ENCODE results near the gene IFNA1. TPM values are rescaled to one million over a fixed set of nuclear protein-coding genes. Genes with fewer than 3 reads are reported as not detected.

The IFNA1 gene
- total RNA-seq, 1 experiment from 2014 or later, result not detected

GRCh38 chr9:21473236-21473635 is 33.0 kb downstream of the IFNA1 start:
- Mint-ChIP-seq H3K36me3 (ENCODE audit: insufficient read depth in 1 of 3, low read depth in 3 of 3) (no peaks in the 10 kb centered on the region), H3K27me3 (ENCODE audit: low read depth) (no peaks in the 10 kb centered on the region), H3K9me3 (no peaks in the 10 kb centered on the region), H3K27ac (no peak overlapping the region), H3K4me3 (no peak overlapping the region), H3K4me1 (peaks cover 6 to 9% of the 10 kb centered on the region in 2 experiments)
- Histone ChIP-seq H3K18ac (ENCODE audit: insufficient read length, low read depth, low read length) (no peak overlapping the region), H4K20me1 (ENCODE audit: control insufficient read depth, insufficient read depth, insufficient read length) (no peaks in the 10 kb centered on the region), H3T11ph (ENCODE audit: low read length) (no peak overlapping the region), H4K5ac (ENCODE audit: insufficient read length, low read depth, low read length) (no peak overlapping the region), H3K4me1 (ENCODE audit: insufficient read depth, low read length) (no peaks in the 10 kb centered on the region), H3K4me2 (ENCODE audit: insufficient read depth, insufficient read length, low read length) (no peak overlapping the region), H2BK15ac (ENCODE audit: low read depth, low read length) (no peak overlapping the region), H2BK20ac (ENCODE audit: low read depth, low read length, poor library complexity, severe bottlenecking) (no peak overlapping the region), H3K27me3 (ENCODE audit: insufficient read depth, low read length) (no peaks in the 10 kb centered on the region), H2BK120ac (ENCODE audit: low read depth, low read length, poor library complexity, severe bottlenecking) (no peak overlapping the region), H2BK12ac (ENCODE audit: insufficient read length, low read depth, low read length) (no peak overlapping the region), H3K9me3 (ENCODE audit: control insufficient read depth, low read depth, low read length) (no peaks in the 10 kb centered on the region), H3K23ac (ENCODE audit: insufficient read length, low read depth, low read length) (no peak overlapping the region), H3K56ac (ENCODE audit: insufficient read length, low read depth, low read length) (no peak overlapping the region), H3K79me2 (ENCODE audit: insufficient read depth, low read length) (no peaks in the 10 kb centered on the region), H3K79me1 (ENCODE audit: insufficient read depth, low read depth, low read length, poor library complexity, severe bottlenecking) (no peaks in the 10 kb centered on the region), H3K9ac (ENCODE audit: extremely low read depth, insufficient read length, low read length) (no peak overlapping the region), H4K91ac (ENCODE audit: insufficient read length, low read depth, low read length) (no peak overlapping the region), H2BK5ac (ENCODE audit: insufficient read length, low read length) (no peak overlapping the region), H3K23me2 (ENCODE audit: insufficient read length, low read depth, low read length, poor library complexity, severe bottlenecking) (no peaks in the 10 kb centered on the region), H2AFZ (ENCODE audit: low read length) (no peak overlapping the region), H3K4ac (ENCODE audit: low read depth, low read length) (no peak overlapping the region), H3K27ac (ENCODE audit: insufficient read length, low read depth, low read length) (no peak overlapping the region), H4K8ac (replicated peaks; ENCODE audit: insufficient read length, low read depth, low read length) (no peak overlapping the region), H3K14ac (ENCODE audit: insufficient read depth, low read length) (no peak overlapping the region), H2AK5ac (ENCODE audit: insufficient read length, low read length) (no peak overlapping the region)
- no peak; the same call in 2 of the 3 replicates for TF ChIP-seq CTCF (conservative IDR thresholded peaks at IDR 0.05)
- DNase-seq, result no peak
- no CpG with 5 or more reads among the region's 3 CpGs for WGBS (ENCODE audit: extremely low coverage, insufficient read length, low lambda C conversion rate)
